A549 treated with AZD2906 at 1 μM for 4 hours (cell line): ENCODE data around the gene HIBCH. TPM values are rescaled to one million over a fixed set of nuclear protein-coding genes. Genes with fewer than 3 reads are reported as not detected.

ENCODE experiments used
- total RNA-seq: library from RNA; stranded (reverse); fragments of 200-300 nt; extraction: Qiagen RNA extraction; gene quantifications from 5 replicates; pipeline ENCODE4 v1.2.3, GENCODE V29; 2022

Gene HIBCH
- total RNA-seq: 12.5 to 15.3 TPM (median 14.6 TPM) in 5 replicates

GRCh38 chr2:190319555-190320498 lies at the start of gene HIBCH:
HIBCH (minus strand) TSS chr2:190319826; CDS start chr2:190319750, 76 bp downstream.

GRCh38 chr2:190343536-190344275 lies 24.1 kb upstream of the HIBCH start, which contains the start of gene INPP1:
INPP1 (plus strand) TSS chr2:190343589; CDS start chr2:190360103, 16,514 bp downstream.

Other genes with a start within 250 kb of the HIBCH start
- gene INPP1, start 23.8 kb upstream of the HIBCH start, total RNA-seq: 34.0 to 45.3 TPM (median 40.9 TPM) in 5 replicates
- gene MFSD6, start 88.5 kb upstream of the HIBCH start, total RNA-seq: 28.7 to 41.3 TPM (median 37.3 TPM) in 5 replicates
- gene NEMP2, start 214.9 kb upstream of the HIBCH start, total RNA-seq: 5.5 to 7.8 TPM (median 7.5 TPM) in 5 replicates